ENCODE data around the gene TMC1.

DNA sequence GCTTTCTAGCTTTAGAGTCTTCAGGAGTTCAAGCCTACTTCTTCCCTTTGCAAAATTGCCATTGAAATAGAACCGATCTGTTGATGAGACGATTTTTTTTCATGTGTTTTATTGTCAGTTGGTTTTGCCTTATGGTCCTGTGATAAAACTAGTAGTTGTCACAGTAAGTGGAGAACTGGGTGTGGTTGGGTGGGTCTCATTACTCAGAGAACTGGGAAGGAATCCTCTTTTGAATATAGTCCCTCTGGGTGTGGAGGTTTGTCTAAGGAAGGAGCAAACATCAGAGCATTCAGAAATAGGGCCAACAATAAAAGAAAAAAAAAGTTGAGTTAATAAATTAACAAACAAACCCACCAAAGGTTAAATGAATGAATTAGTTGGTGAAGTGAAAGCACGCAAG lies 362.5 kb downstream of the TMC1 start:
- TF ChIP-seq, protein P1, sequence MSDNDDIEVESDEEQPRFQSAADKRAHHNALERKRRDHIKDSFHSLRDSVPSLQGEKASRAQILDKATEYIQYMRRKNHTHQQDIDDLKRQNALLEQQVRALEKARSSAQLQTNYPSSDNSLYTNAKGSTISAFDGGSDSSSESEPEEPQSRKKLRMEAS (IDR thresholded peaks at IDR 0.05; ENCODE audit: low read depth, low read length), result no peak
- no peak for TF ChIP-seq CTCF (IDR thresholded peaks at IDR 0.05; ENCODE audit: low read depth, low read length)
- no peak for TF ChIP-seq POLR2A (IDR thresholded peaks at IDR 0.05; ENCODE audit: extremely low read depth, insufficient read length)

All from NB4 (cell line).